GM13977 (cell line): Measurements from ENCODE around the gene TRAM2.

Experiments used
- DNase-seq: peaks from one replicate; pipeline ENCODE4 v3.0.0; 2012; ENCODE audit warnings: low spot score
- CTCF ChIP-seq: IDR thresholded peaks from 2 replicates; pipeline ENCODE4 v1.5.1; 2012; ENCODE audit warnings: mild to moderate bottlenecking, control low read depth; ENCODE audit not compliant: insufficient read depth; ENCODE audit errors: extremely low read depth, missing control alignments
- in situ Hi-C: fragments of 300-500 bp; cut with MboI; formaldehyde crosslinking; loops from one replicate; pipeline ENCODE4 v1.12.0; 2022; ENCODE audit warnings: low sequenced_read_pairs, low pct_unique_long_range_greater_than_20kb, mixed read lengths, inconsistent platforms; ENCODE audit not compliant: unreplicated experiment

Gene TRAM2

DNA sequence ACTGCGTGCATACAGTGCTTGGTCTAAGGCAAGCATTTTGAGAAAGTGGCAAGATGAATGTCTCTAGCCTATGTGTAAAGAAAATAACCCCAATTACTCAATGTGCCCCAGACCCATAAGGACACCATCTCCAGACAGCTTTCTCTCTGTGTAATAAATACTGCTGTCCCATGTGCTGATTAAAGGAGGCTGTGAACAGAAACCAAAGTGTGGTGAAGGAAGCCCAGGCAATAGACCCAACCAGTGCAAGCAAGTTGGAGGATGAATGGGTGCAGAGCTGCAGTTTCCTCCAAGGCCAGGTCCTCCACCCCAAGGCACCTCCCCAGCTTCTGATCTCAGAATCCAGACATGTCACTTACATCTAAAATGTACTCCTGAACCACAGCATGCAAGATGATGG, 60.6 kb downstream of the TRAM2 start:
- in situ Hi-C loops: no loop called here
- DNase-seq: no peak
- TF ChIP-seq CTCF: no peak

GRCh38 chr6:52515219-52515960, 61.5 kb downstream of the TRAM2 start:
- no peak for DNase-seq
- no peak for TF ChIP-seq CTCF
- in situ Hi-C loops: no loop called here

DNA sequence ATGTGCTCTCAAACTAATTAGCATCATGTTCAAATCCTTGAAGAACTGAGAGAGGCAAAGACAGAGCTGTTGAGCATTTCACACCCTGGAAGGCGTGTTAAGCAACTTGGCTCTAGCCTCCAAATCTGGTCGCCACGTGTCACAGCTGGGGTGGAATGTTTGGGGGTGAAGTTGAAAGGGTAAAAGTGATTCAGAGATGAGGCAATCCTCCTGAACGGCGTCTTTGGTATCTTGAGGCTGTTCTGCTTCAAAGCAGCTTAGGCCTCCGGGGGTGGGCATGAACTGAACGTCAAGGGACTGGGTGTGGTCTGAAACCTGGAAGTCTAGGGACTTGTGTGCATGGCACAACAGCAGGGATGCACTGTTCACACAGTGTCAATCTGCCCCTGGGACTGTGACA, 62.3 kb downstream of the TRAM2 start:
- DNase-seq: no peak
- TF ChIP-seq CTCF: no peak
- in situ Hi-C loops: no loop called here

GRCh38 chr6:52513896-52514295, 63.0 kb downstream of the TRAM2 start:
- in situ Hi-C loops: no loop called here
- no peak for TF ChIP-seq CTCF
- no peak for DNase-seq

DNA sequence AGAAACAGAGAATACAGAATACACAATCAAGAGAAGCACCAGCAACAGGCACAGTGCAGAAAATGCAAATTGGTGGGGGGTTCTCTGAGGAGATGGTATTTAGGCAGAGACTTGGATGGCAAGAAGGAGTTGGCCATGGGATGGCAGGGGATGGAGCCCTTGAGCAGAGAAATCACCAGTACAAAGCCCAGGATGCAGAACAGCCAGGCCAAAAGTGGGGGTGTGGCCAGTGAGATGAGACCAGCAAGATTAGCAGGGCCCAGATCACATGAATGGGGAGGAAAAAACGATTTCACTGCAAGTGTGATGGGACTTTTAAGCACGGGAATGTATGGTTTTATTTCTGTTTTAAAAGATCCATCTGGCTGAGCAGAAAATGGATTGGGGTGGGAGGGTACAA, 63.4 kb downstream of the TRAM2 start:
- in situ Hi-C loops: no loop called here
- no peak for TF ChIP-seq CTCF
- DNase-seq: no peak

DNA sequence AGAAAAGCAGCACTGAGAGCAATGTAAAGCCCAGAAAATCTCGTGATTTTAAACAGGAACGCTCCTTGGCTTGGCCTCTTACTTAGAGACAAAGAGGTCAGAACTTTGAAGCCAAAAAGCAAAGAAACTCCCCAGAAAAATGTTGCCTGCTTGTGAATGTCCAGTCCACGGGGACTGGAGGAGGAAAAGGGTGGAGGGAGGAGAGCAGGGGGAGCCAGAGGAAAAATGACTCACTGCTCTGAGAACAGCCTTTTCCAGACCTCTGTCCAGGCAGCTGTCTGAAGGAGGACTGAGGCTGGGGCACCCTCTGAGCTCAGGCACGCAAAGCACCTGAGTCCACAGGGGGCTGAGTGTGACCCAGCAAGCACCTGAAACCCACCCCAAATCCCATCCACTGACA, 64.7 kb downstream of the TRAM2 start:
- in situ Hi-C loops: no loop called here
- TF ChIP-seq CTCF: no peak
- DNase-seq: no peak
